HEK293 (cell line): ENCODE results near the gene TGFB2.

Experiments used
- CTCF ChIA-PET: fragments of 350-600 bp; formaldehyde crosslinking; extraction: SDS; loops from one replicate; lab custom pipeline; 2021; ENCODE audit warnings: antibody characterized with exemption; lab: Yijun Ruan, JAX
- POLR2A ChIA-PET: fragments of 300-600 bp; formaldehyde crosslinking; extraction: SDS; loops from one replicate; lab custom pipeline; 2020; ENCODE audit warnings: antibody characterized with exemption, inconsistent platforms; lab: Yijun Ruan, JAX
- H3K27ac ChIP-seq: fragments of 200-500 bp; sonication (Bioruptor generic); 2 replicates; pipeline ENCODE4 v1.5.1; 2014; ENCODE audit warnings: low read depth, low read length, control low read depth, inconsistent platforms; ENCODE audit errors: extremely low read depth
- H3K36me3 ChIP-seq, 2 experiments: fragments of 200-500 bp in 1 of 2; sonication (Bioruptor generic) in 1 of 2; 1 replicate in 1 of 2; 2 replicates in 1 of 2; pipeline ENCODE4 v1.5.1; 2014 to 2017; ENCODE audit warnings: inconsistent platforms in 2 of 2, low read length in 2 of 2; ENCODE audit not compliant: control insufficient read depth in 2 of 2, insufficient read depth in 1 of 2
- H3K4me1 ChIP-seq: fragments of 200-500 bp; sonication (Bioruptor generic); 2 replicates; pipeline ENCODE4 v1.5.1; 2014; ENCODE audit warnings: mild to moderate bottlenecking, low read length, inconsistent platforms; ENCODE audit not compliant: control insufficient read depth, insufficient read depth
- H3K4me3 ChIP-seq: 2 replicates; pipeline ENCODE4 v1.5.1; 2011; ENCODE audit warnings: low read depth, mild to moderate bottlenecking, control low read depth, low read length, moderate library complexity
- H3K9me3 ChIP-seq: fragments of 200-500 bp; sonication (Bioruptor generic); 2 replicates; pipeline ENCODE4 v1.5.1; 2014; ENCODE audit warnings: low read depth, low read length, inconsistent platforms; ENCODE audit not compliant: control insufficient read depth, insufficient read depth
- HOXA7 ChIP-seq: sonication (generic); formaldehyde crosslinking; IDR thresholded peaks from 2 replicates; pipeline ENCODE4 v1.8.1; 2022; ENCODE audit warnings: missing genetic modification reagents, borderline replicate concordance
- HOXD13 ChIP-seq: sonication (generic); formaldehyde crosslinking; IDR thresholded peaks from 2 replicates; pipeline ENCODE4 v1.8.0; 2022; ENCODE audit warnings: missing genetic modification reagents, borderline replicate concordance
- PRDM1 ChIP-seq: fragments of 450-650 bp; formaldehyde crosslinking; IDR thresholded peaks from 2 replicates; pipeline ENCODE4; 2016; ENCODE audit warnings: missing biosample characterization, missing genetic modification characterization
- REPIN1 ChIP-seq: fragments of 450-650 bp; formaldehyde crosslinking; IDR thresholded peaks from 2 replicates; pipeline ENCODE4 v1.5.1; 2017; ENCODE audit warnings: missing biosample characterization, missing genetic modification characterization, low read depth
- YY2 ChIP-seq: fragments of 450-650 bp; formaldehyde crosslinking; IDR thresholded peaks from 2 replicates; pipeline ENCODE4 v1.5.1; 2016; ENCODE audit warnings: missing biosample characterization, missing genetic modification characterization
- ZBTB11 ChIP-seq: fragments of 450-650 bp; formaldehyde crosslinking; conservative IDR thresholded peaks from 2 replicates; pipeline ENCODE4 v1.5.1; 2016; ENCODE audit warnings: low read depth, missing biosample characterization, missing genetic modification characterization
- ZBTB20 ChIP-seq: fragments of 450-650 bp; formaldehyde crosslinking; IDR thresholded peaks from 2 replicates; pipeline ENCODE4 v1.5.1; 2016; ENCODE audit warnings: missing biosample characterization, missing genetic modification characterization
- ZNF169 ChIP-seq: fragments of 450-650 bp; formaldehyde crosslinking; IDR thresholded peaks from 2 replicates; pipeline ENCODE4 v1.5.1; 2016; ENCODE audit warnings: missing biosample characterization, missing genetic modification characterization
- ZNF174 ChIP-seq: fragments of 450-650 bp; formaldehyde crosslinking; IDR thresholded peaks from 2 replicates; pipeline ENCODE4 v1.5.0; 2017; ENCODE audit warnings: missing biosample characterization, mild to moderate bottlenecking, missing genetic modification characterization
- ZNF266 ChIP-seq: fragments of 450-650 bp; formaldehyde crosslinking; IDR thresholded peaks from 2 replicates; pipeline ENCODE4 v1.5.1; 2016; ENCODE audit warnings: missing biosample characterization, missing genetic modification characterization, low read depth
- ZNF362 ChIP-seq: fragments of 450-650 bp; formaldehyde crosslinking; IDR thresholded peaks from 2 replicates; pipeline ENCODE4 v1.5.1; 2016; ENCODE audit warnings: missing biosample characterization, missing genetic modification characterization
- ZNF501 ChIP-seq: fragments of 450-650 bp; formaldehyde crosslinking; IDR thresholded peaks from 2 replicates; pipeline ENCODE4 v1.5.1; 2016; ENCODE audit warnings: missing biosample characterization, missing genetic modification characterization
- ZNF544 ChIP-seq: fragments of 450-650 bp; formaldehyde crosslinking; IDR thresholded peaks from 2 replicates; pipeline ENCODE4 v1.5.0; 2017; ENCODE audit warnings: missing biosample characterization, missing genetic modification characterization
- ZNF660 ChIP-seq: fragments of 450-650 bp; IDR thresholded peaks from 2 replicates; pipeline ENCODE4 v1.5.1; 2018; ENCODE audit warnings: missing biosample characterization, mild to moderate bottlenecking, missing genetic modification characterization
- ZNF664 ChIP-seq: fragments of 450-650 bp; formaldehyde crosslinking; IDR thresholded peaks from 2 replicates; pipeline ENCODE4 v1.5.1; 2016; ENCODE audit warnings: missing biosample characterization, missing genetic modification characterization
- ZNF747 ChIP-seq: fragments of 450-650 bp; formaldehyde crosslinking; IDR thresholded peaks from 2 replicates; pipeline ENCODE4 v1.5.1; 2016; ENCODE audit warnings: missing biosample characterization, missing genetic modification characterization
- ZNF768 ChIP-seq: fragments of 450-650 bp; formaldehyde crosslinking; IDR thresholded peaks from 2 replicates; pipeline ENCODE4 v1.5.1; 2018; ENCODE audit warnings: missing biosample characterization, mild to moderate bottlenecking, missing genetic modification characterization
- ZNF791 ChIP-seq: fragments of 450-650 bp; formaldehyde crosslinking; IDR thresholded peaks from 2 replicates; pipeline ENCODE4 v1.5.1; 2016; ENCODE audit warnings: missing biosample characterization, missing genetic modification characterization
- ZSCAN30 ChIP-seq: fragments of 450-650 bp; IDR thresholded peaks from 2 replicates; pipeline ENCODE4 v1.5.1; 2018; ENCODE audit warnings: missing biosample characterization, mild to moderate bottlenecking, missing genetic modification characterization, moderate library complexity
- TF ChIP-seq, protein P1 (sequence below): fragments of 450-650 bp; formaldehyde crosslinking; IDR thresholded peaks from 2 replicates; pipeline ENCODE4 v1.5.1; 2016; ENCODE audit warnings: missing biosample characterization, missing genetic modification characterization
- TF ChIP-seq, protein P2 (sequence below): fragments of 450-650 bp; formaldehyde crosslinking; IDR thresholded peaks from 2 replicates; pipeline ENCODE4 v1.5.1; 2017; ENCODE audit warnings: missing biosample characterization, missing genetic modification characterization
- TF ChIP-seq, protein P3 (sequence below): IDR thresholded peaks from 2 replicates; pipeline ENCODE4 v1.6.1; 2011; ENCODE audit warnings: mild to moderate bottlenecking, low read depth, low read length, borderline replicate concordance

The TGFB2 gene

DNA sequence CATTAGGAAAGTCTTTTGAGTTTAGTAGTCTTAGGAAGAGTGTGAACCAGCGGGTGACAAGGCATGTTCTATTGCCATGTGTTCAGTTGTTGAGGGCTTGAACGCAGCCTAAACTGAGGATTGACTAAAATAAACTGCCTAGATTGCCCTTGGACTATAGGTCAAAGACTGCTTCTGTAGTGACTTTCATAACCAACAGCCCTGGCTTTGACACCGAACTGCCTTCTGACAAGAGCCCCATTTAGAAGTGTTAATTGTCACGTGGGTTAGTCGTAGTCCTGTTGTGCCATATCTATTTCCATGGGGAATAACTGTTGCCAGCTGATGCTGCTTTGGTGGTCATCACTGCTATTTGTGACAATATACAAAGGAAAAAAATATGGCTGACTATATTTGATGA lies 90.4 kb downstream of the TGFB2 start:
- Histone ChIP-seq H3K9me3 (no peaks in the 10 kb centered on the region), H3K4me3 (no peak overlapping the region), H3K36me3 (no peaks in the 10 kb centered on the region), H3K27ac (no peak overlapping the region), H3K4me1 (no peaks in the 10 kb centered on the region)
- ChIA-PET CTCF (no interaction called here), POLR2A (no interaction called here)
- TF ChIP-seq ZNF768 (tag by site-specific recombination) (no peak), PRDM1 (tag by site-specific recombination) (no peak), HOXD13 (CRISPR knock-in tag) (no peak)
- TF ChIP-seq, protein P1, sequence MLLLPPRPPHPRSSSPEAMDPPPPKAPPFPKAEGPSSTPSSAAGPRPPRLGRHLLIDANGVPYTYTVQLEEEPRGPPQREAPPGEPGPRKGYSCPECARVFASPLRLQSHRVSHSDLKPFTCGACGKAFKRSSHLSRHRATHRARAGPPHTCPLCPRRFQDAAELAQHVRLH (tag by site-specific recombination): no peak

DNA sequence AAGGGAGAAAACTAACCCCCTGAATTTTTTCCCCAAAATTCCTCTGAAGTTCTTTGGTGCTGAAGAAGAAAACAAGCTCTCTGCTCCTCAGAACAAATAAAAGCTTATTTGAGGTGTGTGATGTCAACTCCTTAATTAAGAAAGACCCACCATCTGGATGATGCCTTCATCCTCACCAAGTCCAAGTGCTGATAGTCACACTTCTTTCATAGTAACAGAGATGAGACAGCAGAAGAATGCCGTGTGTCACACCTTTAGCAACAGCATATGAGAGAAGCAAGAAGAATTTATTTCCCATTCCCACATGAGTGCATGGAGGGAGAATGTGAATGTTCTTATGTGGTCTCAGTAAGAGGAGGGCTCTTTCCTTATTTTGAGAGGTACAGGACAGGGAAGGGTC lies 91.2 kb downstream of the TGFB2 start:
- no peak for TF ChIP-seq YY2
- no peak for TF ChIP-seq ZNF664 (tag by site-specific recombination)
- no peak for TF ChIP-seq ZNF747 (tag by site-specific recombination)
- TF ChIP-seq, protein P2, sequence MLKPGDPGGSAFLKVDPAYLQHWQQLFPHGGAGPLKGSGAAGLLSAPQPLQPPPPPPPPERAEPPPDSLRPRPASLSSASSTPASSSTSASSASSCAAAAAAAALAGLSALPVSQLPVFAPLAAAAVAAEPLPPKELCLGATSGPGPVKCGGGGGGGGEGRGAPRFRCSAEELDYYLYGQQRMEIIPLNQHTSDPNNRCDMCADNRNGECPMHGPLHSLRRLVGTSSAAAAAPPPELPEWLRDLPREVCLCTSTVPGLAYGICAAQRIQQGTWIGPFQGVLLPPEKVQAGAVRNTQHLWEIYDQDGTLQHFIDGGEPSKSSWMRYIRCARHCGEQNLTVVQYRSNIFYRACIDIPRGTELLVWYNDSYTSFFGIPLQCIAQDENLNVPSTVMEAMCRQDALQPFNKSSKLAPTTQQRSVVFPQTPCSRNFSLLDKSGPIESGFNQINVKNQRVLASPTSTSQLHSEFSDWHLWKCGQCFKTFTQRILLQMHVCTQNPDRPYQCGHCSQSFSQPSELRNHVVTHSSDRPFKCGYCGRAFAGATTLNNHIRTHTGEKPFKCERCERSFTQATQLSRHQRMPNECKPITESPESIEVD (tag by site-specific recombination): no peak
- no peak for TF ChIP-seq ZBTB20
- TF ChIP-seq ZNF501: no peak
- no peak for TF ChIP-seq REPIN1 (tag by site-specific recombination)
- no peak for TF ChIP-seq ZNF362 (tag by site-specific recombination)
- TF ChIP-seq ZNF174 (tag by site-specific recombination): no peak
- TF ChIP-seq, protein P3, sequence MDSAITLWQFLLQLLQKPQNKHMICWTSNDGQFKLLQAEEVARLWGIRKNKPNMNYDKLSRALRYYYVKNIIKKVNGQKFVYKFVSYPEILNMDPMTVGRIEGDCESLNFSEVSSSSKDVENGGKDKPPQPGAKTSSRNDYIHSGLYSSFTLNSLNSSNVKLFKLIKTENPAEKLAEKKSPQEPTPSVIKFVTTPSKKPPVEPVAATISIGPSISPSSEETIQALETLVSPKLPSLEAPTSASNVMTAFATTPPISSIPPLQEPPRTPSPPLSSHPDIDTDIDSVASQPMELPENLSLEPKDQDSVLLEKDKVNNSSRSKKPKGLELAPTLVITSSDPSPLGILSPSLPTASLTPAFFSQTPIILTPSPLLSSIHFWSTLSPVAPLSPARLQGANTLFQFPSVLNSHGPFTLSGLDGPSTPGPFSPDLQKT: no peak
- TF ChIP-seq ZNF660 (tag by site-specific recombination): no peak
- TF ChIP-seq ZNF169 (tag by site-specific recombination): no peak
- TF ChIP-seq HOXA7 (CRISPR knock-in tag): no peak
- no peak for TF ChIP-seq ZNF544 (tag by site-specific recombination)
- no peak for TF ChIP-seq ZBTB11 (tag by site-specific recombination)
- no peak for TF ChIP-seq ZNF791 (tag by site-specific recombination)
- no peak for TF ChIP-seq ZSCAN30 (tag by site-specific recombination)
- no peak for TF ChIP-seq ZNF266 (tag by site-specific recombination)
- POLR2A ChIA-PET: no interaction called here

More for the DNA sequence above, 91.2 kb downstream of the TGFB2 start:
- Histone ChIP-seq H3K9me3 (no peaks in the 10 kb centered on the region), H3K4me3 (no peak overlapping the region), H3K4me1 (no peaks in the 10 kb centered on the region), H3K36me3 (no peaks in the 10 kb centered on the region), H3K27ac (no peak overlapping the region)
- CTCF ChIA-PET: no interaction called here
